Esophagus muscularis mucosa (tissue), 4 donors: ENCODE results near the gene PKNOX1. TPM values are rescaled to one million over a fixed set of nuclear protein-coding genes. Genes with fewer than 3 reads are reported as not detected.
"Not testable (repeated sequence)": the region's sequence is repeated elsewhere in the genome, so short reads cannot be mapped to it uniquely, and the experiment has no call there.

Source experiments
- DNase-seq: peaks from one replicate; pipeline ENCODE4 v3.0.0-alpha.2; 2017; ENCODE audit errors: extremely low spot score
- H3K27ac ChIP-seq, 4 donors: fragments of 200-600 bp; sonication (generic); replicated peaks in 1 of 4; 1 replicate in 3 of 4; 2 replicates in 1 of 4; pipeline ENCODE4 v1.5.1; 2016 to 2019; ENCODE audit warnings: mild to moderate bottlenecking in 1 of 4
- H3K27me3 ChIP-seq, 4 donors: fragments of 200-600 bp; sonication (generic); one replicate each; pipeline versions ENCODE4 v1.5.1 to v1.6.0; 2016 to 2019
- H3K36me3 ChIP-seq, 4 donors: fragments of 200-600 bp; sonication (generic); one replicate each; pipeline ENCODE4 v1.5.1; 2016 to 2019
- H3K4me1 ChIP-seq, 4 donors: fragments of 200-600 bp; sonication (generic); one replicate each; pipeline ENCODE4 v1.5.1; 2016 to 2019
- H3K4me3 ChIP-seq, 4 donors: fragments of 200-600 bp; sonication (generic); 1 replicate in 2 of 4; 2 replicates in 2 of 4; pipeline ENCODE4 v1.5.1; 2016 to 2019; ENCODE audit warnings: mild to moderate bottlenecking in 4 of 4, moderate library complexity in 1 of 4
- H3K9me3 ChIP-seq, 4 donors: fragments of 200-600 bp; sonication (generic); 1 replicate in 3 of 4; 2 replicates in 1 of 4; pipeline ENCODE4 v1.5.1; 2016 to 2019
- CTCF ChIP-seq, 3 experiments: fragments of 200-600 bp in 2 of 3; fragments of 450-650 bp in 1 of 3; sonication (generic) in 2 of 3; IDR thresholded peaks; one replicate each; pipeline ENCODE4 v1.5.1; 2017 to 2019; ENCODE audit warnings: antibody characterized with exemption in 3 of 3, mild to moderate bottlenecking in 2 of 3, moderate library complexity in 1 of 3
- EP300 ChIP-seq: sonication (generic); formaldehyde crosslinking; IDR thresholded peaks from one replicate; pipeline ENCODE4 v1.6.1; 2017; ENCODE audit warnings: antibody characterized with exemption
- POLR2A ChIP-seq: fragments of 450-650 bp; IDR thresholded peaks from one replicate; pipeline ENCODE4 v1.6.1; 2017; ENCODE audit warnings: antibody characterized with exemption, moderate library complexity, mild to moderate bottlenecking, low read depth
- POLR2AphosphoS5 ChIP-seq, 2 donors: sonication (generic); formaldehyde crosslinking; IDR thresholded peaks; one replicate each; pipeline ENCODE4 v1.6.1; 2017; ENCODE audit warnings: antibody characterized with exemption in 2 of 2
- WGBS: methylation state at CpG from one replicate; pipeline ENCODE4 v1.1.5; 2018; 5-methylcytosine and 5-hydroxymethylcytosine counted together
- intact Hi-C: fragments of 100-400 bp; cut with DNase I; formaldehyde crosslinking; loops from one replicate; pipeline ENCODE4 v1.15.1; 2023
- total RNA-seq, 4 donors: library from RNA; depleted of rRNA; stranded (reverse); fragments of >200 nt; gene quantifications; one replicate each; pipeline versions ENCODE4 v1.1.0 to v1.2.1, GENCODE V29; 2016

The PKNOX1 gene
- 10 to 100 TPM; 10.3 to 18.7 (median 14.3) TPM for total RNA-seq

- Histone ChIP-seq H3K27me3 (no peaks in the 10 kb centered on the region), H3K27ac (peak within 1 kb of the TSS; percentile 95 to 100 (median 98)), H3K9me3 (no peaks in the 10 kb centered on the region), H3K36me3 (peaks cover 0 to 4% (median 0%) of the 10 kb centered on the region in 4 donors), H3K4me1 (peaks cover 15 to 29% (median 22%) of the 10 kb centered on the region in 4 donors), H3K4me3 (peak within 1 kb of the TSS; percentile 65 to 99 (median 84))
- TF ChIP-seq EP300: no peak
- TF ChIP-seq POLR2AphosphoS5 (IDR thresholded peaks at IDR 0.05): peak; percentile 69 to 79
- TF ChIP-seq CTCF (IDR thresholded peaks at IDR 0.05): peak in 1 of 3 experiments; percentile 15
- no peak for TF ChIP-seq POLR2A
- intact Hi-C loops: loop anchor here (10.0 kb wide), 2 partner anchors 49 to 79 kb away; partner anchors contain the start of genes ERVH48-1 and NDUFV3
- peak; percentile 99 for DNase-seq
- WGBS: 0% methylated on average over 20 of the region's 106 CpGs
Observed at GRCh38 chr21:42973991-42974831, at the start of gene PKNOX1. PKNOX1 (plus strand) TSS chr21:42974562; CDS start chr21:43004382, 29,820 bp downstream.

GRCh38 chr21:42925114-42925926 lies 49.0 kb upstream of the PKNOX1 start, which contains the start of gene ERVH48-1:
ERVH48-1 (minus strand) TSS chr21:42925630; CDS start chr21:42919006, 6,624 bp downstream.
- TF ChIP-seq EP300: no peak
- TF ChIP-seq CTCF (IDR thresholded peaks at IDR 0.05): no peak
- no peak for TF ChIP-seq POLR2AphosphoS5 (IDR thresholded peaks at IDR 0.05)
- no peak for TF ChIP-seq POLR2A
- intact Hi-C loops: loop anchor here (10.0 kb wide), 1 partner anchor 49 kb away; the partner anchor contains the start of gene PKNOX1
- H3K36me3 ChIP-seq: no peaks in the 10 kb centered on the region
- H3K4me3 ChIP-seq: no peak within 1 kb of the TSS
- no peak for DNase-seq
- H3K4me1 ChIP-seq: peaks cover 4 to 14% (median 11%) of the 10 kb centered on the region in 4 donors
- 91% methylated on average over 29 of the region's 29 CpGs for WGBS
- H3K27me3 ChIP-seq: no peaks in the 10 kb centered on the region
- no peaks in the 10 kb centered on the region for H3K9me3 ChIP-seq
- H3K27ac ChIP-seq: no peak within 1 kb of the TSS

GRCh38 chr21:42927474-42928200 lies 46.7 kb upstream of the PKNOX1 start:
- not testable (repeated sequence) for H3K4me3 ChIP-seq, H3K27ac ChIP-seq, H3K9me3 ChIP-seq, DNase-seq, H3K27me3 ChIP-seq, H3K36me3 ChIP-seq
- H3K4me1 ChIP-seq: peaks cover 4 to 14% (median 11%) of the 10 kb centered on the region in 4 donors
- WGBS: 90% methylated on average over 21 of the region's 23 CpGs
- intact Hi-C loops: loop anchor here (10.0 kb wide), 1 partner anchor 47 kb away; the partner anchor contains the start of gene PKNOX1

- no peak overlapping the region for H3K27ac ChIP-seq
- no peaks in the 10 kb centered on the region for H3K36me3 ChIP-seq
- no peaks in the 10 kb centered on the region for H3K9me3 ChIP-seq
- no peak overlapping the region for H3K4me3 ChIP-seq
- no peaks in the 10 kb centered on the region for H3K4me1 ChIP-seq
- DNase-seq: no peak
- WGBS: 65% methylated on average over 3 of the region's 3 CpGs
- intact Hi-C loops: loop anchor here (10.0 kb wide), 1 partner anchor 45 kb away; the partner anchor contains the start of gene PKNOX1
- TF ChIP-seq POLR2A (no peak), CTCF (IDR thresholded peaks at IDR 0.05) (no peak), POLR2AphosphoS5 (IDR thresholded peaks at IDR 0.05) (no peak), EP300 (no peak)
- H3K27me3 ChIP-seq: no peaks in the 10 kb centered on the region
Observed at GRCh38 chr21:42929969-42930368, 44.4 kb upstream of the PKNOX1 start.
